DMS 273 (cell line): Measurements from ENCODE around the gene GALR3.

Experiments
- DNase-seq: peaks from one replicate; lab custom pipeline; 2025; ENCODE audit not compliant: unreplicated experiment; lab: John Stamatoyannopoulos, UW

Gene GALR3

DNA sequence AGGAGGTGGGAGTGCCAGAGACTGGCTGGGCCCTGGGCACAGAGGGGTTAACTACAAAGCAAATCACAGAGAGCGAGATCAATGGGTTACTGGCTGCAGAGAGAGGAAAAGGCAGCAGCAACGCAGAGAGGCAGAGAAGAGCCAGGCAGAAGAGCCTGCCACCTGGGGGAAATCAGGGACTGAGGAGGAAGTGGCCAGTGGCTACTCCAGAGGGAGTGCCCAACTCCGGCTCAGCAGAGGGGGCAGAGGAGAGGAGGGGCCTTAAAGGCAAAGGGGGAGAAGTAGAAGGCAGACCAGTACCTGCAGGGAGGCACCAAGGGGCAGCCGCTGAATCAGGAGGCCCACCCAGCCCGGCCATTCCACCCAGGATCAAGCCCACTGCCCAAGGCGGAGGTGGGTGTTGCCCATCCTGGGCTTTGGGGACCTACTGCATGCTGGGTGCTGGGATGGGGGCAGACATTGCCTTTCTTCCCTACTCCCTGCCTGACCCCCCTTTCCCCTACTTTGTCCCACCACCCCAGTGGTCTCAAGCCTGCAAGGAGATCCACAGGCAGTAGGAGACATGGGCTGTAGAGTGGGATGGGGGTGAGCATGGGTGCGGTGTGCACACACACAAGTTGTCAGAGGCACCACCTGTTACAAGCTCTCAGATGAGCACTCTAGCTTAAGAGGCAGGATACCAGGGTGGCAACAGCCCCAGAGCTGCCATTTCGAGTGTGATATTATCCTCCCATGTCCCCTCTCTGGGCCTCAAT, 926 bp upstream of the GALR3 start:
- DNase-seq = no peak

DNA sequence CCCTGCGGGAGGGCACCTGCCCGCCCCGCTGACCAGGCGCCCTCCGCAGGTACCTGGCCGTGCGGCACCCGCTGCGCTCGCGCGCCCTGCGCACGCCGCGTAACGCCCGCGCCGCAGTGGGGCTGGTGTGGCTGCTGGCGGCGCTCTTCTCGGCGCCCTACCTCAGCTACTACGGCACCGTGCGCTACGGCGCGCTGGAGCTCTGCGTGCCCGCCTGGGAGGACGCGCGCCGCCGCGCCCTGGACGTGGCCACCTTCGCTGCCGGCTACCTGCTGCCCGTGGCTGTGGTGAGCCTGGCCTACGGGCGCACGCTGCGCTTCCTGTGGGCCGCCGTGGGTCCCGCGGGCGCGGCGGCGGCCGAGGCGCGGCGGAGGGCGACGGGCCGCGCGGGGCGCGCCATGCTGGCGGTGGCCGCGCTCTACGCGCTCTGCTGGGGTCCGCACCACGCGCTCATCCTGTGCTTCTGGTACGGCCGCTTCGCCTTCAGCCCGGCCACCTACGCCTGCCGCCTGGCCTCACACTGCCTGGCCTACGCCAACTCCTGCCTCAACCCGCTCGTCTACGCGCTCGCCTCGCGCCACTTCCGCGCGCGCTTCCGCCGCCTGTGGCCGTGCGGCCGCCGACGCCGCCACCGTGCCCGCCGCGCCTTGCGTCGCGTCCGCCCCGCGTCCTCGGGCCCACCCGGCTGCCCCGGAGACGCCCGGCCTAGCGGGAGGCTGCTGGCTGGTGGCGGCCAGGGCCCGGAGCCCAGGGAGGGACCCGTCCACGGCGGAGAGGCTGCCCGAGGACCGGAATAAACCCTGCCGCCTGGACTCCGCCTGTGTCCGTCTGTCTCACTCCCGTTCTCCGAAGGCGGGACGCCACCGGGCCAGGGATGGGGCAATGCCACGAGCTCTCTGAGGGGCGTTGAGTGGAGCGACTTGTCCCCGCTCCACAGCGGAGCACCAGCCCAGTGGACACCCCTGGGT, 1.8 kb downstream of the GALR3 start:
- no peak for DNase-seq

DNA sequence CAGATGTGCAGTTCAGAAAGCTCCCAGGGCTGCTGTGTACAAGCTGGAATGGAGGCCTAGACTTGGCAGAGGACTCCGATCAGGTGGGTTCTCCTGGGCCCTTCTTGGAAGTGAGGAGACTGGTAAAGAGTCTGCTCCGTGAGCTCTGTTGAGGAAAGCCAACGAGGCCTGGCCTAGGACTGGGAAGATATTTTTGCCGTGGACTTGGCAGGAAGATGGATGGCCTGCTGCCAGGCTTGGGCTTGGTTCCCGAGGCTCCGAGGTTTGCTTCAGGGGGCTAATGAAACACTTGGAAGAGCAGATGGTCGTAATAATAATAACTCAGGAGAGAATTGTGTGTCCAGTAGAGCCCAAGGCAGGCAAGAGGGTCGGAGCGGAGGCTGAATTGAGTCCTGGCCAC, 3.9 kb downstream of the GALR3 start:
- peak; percentile 90 for DNase-seq

DNA sequence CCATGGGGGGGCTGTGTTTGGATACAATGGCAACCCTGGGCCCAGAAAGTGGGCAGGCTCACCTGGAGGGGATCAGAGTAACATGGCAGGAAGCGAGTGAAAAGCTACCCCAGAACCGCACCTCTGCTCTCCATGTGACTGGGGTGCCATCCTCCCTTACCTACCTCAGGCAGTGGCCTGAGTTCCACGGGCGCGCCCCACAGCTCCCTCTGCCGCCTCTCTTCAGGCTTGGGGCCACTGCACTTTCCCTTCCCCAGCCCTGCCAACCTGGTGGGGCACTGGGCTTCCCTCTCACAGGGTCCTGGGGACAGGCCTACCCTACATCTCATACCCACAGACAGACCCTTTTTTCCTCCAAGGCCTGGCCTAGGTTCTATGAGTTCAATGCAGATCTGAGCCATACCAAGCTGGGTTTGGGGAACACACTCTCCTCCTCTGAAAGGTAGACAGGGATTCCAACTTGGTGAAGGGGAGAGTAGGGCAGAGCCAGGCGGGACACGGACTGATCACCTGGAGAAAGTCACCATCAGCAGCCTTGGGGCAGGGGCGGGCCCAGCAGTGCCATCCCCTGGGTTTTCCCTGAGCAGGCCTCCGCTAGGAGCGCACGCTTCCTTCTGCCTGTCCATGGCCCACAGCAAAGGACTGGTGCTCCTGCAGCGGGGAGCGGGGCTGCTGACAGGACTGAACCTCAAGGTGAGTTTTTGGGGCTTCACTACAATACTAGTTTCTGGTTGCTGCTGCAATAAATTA, 7.1 kb downstream of the GALR3 start:
- DNase-seq = no peak

DNA sequence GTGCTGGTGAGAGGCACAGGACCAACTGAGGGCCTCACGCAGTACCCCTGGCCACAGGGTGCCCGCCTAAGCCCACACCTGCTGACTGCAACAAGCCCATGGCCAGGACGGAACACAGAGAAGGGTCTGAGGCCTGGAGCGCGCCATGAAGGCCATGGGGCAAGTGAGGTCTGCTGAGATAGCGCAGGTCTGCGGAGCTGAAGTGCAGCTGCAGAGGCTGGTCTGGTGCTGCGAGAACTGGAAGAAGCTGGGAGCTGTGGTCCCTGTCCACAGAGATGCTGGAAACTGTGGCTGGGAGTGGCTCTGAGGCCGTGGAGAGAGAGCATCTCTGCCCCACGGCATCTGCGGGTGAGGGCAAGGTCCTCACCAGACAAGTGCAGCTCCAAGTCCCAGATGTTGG, 8.3 kb downstream of the GALR3 start:
- DNase-seq = no peak

DNA sequence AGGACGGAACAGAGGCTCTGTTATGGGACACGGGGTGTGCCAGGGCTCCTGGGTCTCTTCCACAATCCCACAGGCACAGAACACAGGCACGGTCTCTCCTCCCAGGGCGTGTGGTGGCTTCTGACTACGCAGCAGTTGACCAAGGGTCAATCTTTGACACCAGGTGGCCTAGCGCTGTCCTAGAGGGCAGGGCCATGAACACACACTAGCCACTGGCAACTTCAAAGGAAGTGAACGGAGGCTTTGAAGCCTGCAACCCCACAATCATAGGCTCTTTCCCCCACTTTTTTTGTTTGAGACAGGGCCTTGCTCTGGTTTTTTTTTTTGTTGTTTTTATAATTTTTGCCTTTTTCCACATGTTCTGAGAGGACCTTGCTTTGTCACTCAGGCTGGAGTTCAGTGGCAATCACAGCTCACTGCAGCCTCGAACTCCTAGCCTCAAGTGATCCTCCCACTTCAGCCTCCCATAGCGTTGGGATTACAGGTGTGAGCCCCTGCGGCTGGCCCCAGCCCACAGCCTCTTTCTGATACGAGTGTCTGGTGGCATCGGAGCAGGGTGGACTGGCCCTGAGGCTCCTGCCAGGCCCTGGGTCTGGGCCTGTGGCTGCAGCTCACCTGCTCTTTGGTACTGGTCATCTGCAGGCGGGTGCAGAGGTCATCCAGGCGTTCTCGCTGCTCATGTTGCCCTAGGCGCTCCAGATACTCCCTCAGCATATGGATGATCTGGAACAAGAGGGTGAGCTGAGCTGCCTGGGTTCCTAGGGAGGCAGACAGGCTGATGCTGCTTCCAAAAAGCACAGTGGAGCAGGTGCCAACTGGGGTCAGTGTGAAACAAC, 9.1 kb downstream of the GALR3 start:
- no peak for DNase-seq

DNA sequence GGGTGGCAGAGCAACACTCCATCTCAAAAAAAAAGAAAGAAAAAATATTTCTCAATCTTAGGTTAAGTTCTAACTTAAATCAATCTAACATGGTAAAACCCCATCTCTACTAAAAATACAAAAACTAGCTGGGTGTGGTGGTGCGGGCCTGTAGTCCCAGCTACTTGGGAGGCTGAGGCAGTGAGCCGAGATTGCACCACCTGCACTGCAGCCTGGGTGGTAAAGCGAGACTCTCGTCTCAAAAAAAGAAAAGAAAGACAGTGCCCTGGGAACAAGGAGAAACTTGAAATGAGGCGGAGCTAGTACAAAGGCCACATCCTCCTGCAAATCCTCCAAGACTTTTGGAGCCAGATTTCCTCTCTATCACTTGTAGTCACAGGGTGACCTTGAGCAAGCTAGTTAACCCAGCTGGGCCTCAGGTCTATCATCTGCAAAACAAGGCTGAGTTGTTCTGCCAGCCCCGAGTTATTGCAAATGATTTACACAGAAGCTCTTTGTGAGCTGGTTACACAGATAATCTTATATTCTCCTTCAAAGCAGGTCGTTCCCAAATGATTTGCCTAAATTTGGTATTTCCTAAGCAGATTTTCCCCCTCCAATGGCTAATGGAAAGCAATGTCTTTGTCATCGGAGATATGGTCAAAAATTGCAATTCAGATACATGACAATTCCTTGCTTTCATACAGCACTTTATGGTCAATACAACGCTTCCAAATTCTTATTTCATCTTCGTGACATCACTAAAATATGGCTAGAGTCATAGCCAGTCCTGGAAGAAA, 19.0 kb downstream of the GALR3 start:
- no peak for DNase-seq

DNA sequence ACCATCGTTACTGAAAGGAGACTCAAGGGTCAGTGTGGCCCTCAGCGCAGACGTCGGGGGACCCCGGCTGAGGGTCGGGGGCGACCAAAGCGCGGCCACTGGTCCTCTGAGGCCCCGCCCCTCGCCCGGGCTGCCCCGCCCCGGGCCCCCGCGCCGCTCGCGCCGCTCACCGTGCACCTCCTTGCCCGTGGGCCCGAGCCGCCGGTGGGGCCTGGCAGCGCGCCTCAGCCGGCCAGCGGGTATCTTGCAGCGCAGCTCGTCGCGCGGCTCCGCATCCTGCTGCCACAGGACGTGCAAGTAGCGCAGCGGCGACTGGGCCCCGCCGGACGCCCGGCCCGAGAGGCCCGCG, 20.5 kb downstream of the GALR3 start:
- peak; percentile 76 for DNase-seq

DNA sequence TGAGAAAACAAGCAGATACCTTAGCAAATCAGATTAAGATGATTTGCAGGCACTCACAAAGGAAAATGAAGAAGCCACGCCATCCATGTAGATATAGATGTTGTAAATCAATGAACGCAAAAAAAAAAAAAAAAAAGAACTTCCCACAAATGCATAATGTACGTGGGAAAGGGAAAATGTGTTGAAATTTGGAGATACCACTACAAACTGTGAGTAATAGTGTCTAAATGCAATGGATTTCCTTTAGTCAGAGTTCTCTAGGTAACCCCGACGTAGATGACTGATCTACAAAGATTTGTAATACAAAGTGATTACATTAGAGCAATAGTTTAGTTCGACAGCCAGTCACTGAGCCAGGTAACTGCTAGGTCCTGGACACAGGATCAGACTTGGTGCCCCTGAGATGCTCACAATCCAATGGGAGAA, 21.7 kb downstream of the GALR3 start:
- no peak for DNase-seq

DNA sequence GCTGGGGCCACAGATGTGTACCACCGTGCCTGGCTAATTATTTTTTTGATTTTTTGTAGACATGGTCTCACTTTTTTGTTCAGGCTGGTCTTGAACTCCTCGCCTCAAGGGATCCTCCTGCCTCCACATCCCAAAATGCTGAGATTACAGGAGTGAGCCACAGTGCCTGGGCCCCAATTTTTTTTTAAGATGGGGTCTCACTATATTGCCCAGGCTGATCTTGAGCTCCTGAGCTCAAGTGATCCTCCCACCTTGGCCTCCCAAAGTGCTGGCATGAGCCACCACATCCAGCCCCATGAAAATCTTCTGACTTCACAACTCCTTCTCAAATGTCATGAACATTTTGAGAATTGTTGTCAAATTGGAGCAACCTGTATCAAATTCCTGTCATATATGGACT, 23.3 kb downstream of the GALR3 start:
- DNase-seq = no peak

DNA sequence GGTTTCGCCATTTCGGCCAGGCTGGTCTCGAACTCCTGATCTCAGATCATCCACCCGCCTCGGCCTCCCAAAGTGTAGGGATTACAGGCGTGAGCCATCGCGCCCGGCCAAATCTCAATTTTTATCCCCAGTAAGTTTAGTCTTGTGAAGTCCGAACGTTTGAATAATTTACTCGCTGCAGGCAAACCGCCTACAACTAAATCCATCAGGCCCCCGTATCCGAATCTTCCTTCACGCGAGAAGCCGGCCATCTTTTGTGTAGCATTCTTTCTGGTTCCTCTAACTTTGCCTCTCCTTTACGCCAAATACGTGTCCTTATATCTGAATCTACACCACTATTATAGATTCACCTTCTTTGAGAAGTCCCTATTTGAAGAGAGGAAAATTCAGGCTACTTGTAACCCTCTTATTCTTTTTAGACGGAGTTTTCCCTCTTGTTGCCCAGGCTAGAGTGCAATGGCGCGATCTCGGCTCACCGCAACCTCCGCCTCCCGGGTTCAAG, 25.5 kb downstream of the GALR3 start:
- DNase-seq = peak; percentile 62

DNA sequence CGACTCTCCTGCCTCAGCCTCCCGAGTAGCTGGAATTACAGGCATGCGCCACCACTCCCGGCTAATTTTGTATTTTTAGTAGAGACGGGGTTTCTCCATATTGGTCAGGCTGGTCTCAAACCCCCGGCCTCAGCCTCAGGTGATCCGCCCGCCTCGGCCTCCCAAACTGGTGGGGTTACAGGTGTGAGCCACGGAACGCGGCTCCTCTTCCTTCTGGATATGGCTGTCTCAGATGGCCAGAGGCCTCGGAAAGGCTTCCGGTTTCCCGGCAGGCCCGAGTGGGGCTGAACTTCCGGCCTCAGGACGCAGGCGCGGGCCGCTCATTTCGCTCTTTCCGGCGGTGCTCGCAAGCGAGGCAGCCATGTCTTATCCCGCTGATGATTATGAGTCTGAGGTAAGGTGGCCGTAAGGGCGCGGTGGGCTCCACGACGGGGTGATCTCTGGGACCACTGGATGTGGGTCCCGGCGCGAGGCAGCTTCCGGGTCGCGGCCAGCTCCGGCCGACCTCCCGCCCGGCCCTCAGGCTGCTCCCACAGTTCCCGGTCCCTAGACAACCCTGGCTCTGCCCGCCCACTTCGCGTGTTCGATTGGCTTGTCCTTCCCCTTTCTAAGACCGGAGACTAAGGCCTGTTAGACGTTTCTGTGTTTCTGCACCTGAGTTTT, 26.0 kb downstream of the GALR3 start, which contains the start of gene EIF3L:
EIF3L (plus strand) TSS at position 331 of the 663 bp plus-strand sequence; CDS start at position 362, 31 bp downstream.
- peak; percentile 93 for DNase-seq

DNA sequence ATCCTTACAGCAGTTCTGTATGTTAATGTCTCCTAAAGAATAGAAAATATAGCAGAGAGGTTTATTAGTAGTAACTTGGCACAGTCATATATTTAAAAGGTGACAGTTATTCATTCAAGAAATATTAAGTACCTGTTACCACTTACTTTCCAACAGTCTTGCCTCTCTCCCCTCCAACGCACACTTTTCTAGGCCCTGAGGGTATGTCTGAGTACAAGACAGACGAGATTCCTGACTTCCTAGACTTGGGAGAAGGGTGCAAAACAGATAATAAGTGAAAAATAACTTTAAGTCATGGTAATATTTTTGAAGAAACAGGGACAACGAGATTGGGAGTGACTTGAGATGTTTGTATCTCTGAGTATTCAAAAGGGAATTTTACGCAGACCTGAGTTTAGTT, 27.6 kb downstream of the GALR3 start:
- DNase-seq = no peak

DNA sequence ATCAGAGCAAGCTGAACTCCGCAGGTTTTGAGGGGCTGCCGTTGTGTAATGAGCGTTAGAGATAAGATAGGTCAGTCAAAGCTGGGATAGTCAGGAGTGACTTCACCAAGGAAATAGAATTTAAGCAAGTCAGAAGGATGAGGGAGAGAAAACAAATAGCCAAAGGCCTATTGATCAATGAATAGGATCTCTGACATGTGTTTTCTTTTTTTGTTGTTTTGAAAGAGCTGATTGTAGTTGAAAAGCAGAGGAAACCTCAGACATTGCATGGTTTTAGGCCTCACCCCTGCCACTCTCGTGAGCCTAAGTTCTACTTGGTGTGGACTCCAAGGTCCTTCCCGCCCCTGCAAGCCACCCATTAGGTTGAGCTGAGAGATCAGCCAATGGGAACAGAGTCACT, 29.2 kb downstream of the GALR3 start:
- DNase-seq = no peak

DNA sequence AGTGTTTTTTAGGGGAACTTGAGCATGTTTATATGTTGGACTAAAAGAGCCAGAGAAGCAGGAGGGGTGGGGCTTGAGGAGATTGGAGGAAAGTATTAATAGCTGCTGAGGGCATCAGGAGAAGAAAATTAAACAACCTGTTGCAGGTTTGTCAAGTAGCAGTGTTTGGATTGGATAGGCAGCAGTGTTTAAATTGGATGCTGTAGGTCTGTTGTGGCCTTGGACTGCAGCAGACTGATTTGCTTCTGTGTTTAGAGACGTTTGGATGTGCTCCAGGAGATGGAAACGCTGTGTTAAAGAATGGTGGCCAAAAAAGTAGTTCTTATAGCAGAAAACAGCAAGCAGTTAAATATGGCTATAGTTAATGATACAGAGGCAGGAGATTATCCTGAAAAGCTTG, 31.8 kb downstream of the GALR3 start:
- no peak for DNase-seq

DNA sequence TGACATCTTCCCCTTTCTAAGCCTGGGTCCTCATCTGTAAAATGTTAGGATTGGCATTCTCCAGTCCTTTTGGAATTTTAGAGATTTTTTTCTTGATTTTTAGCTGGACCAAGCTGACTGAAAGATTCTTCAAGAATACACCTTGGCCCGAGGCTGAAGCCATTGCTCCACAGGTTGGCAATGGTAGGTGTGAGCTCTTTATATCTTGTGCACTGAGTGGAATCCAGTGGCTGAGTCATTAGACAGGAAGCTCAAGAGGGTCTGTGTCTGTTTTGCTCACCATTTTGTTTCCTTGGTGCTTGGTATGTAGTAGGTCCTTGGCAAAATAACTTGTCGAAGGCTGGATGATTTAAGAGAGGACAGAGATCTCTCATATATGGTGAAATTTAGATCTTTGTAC, 32.3 kb downstream of the GALR3 start:
- no peak for DNase-seq

DNA sequence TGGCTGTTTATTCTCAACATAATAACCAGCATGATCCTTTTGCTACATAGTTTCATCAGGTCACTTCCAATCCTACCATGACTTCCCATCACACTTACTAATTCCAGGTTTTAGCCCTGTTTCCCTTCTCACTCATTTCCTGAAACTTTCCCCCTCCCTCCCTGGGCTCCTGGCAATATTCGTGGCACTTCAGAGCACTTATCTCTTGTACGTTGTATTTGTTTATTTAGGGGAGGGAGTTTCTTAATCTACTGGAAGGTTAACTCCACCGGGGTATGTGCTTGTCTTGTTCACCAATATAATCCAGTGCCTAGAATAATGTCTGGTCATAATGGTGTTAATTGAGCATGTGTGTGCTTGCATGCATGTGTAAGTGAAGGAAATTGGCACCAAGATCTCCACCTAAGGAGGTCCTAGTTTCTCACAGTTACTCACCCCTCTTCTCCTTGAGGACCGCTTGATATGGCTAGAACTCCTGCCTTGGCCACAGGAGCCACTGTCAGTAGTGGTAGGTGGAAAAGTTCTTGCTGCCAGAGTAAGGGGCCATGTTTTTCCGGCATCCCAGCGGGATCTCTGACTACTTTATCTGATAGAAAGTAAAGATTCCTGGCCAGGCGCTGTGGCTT, 37.7 kb downstream of the GALR3 start:
- no peak for DNase-seq

DNA sequence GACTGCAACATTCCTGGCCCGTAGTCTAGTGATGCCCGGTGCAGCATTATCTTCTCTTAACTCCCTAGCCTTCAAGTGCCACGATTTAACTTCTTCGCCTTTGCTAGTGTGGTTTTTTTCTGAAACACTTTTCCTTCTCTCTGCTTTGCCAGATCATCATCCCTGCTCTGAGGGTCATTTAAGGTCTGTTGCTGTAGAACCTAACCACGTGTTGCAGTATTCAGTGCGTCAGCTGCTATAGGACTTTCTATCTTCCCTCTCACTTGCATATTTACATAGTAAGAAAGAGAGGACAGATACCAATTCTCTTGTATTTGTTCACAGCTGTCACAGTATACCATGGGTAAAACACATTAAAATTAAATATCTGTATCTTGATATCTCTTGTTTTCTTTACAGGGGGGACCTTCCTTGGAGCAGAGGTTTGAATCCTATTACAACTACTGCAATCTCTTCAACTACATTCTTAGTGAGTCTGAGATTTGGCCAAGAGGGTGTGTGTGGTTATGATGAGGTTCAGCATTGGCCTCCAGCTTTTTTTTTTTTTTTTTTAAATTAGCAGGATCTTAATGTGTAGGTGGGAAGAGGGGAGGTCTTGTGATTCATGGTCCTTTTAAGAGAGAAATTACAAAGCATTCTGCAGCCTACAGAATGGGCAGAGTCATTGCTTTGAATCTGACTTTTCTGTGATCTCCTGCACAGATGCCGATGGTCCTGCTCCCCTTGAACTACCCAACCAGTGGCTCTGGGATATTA, 39.6 kb downstream of the GALR3 start:
- peak; percentile 21 for DNase-seq
